HCT116 (cell line): ENCODE measurements around the gene CHST12. TPM values are rescaled to one million over a fixed set of nuclear protein-coding genes. Genes with fewer than 3 reads are reported as not detected.

ENCODE experiments used
- ATAC-seq: fragments of 200-7000 bp; cut with Tn5 transposase; 2 replicates; pipeline ENCODE4 v1.9.1; 2020; ENCODE audit warnings: mild to moderate bottlenecking, moderate library complexity
- BruUV-seq: library from RNA; stranded (reverse); fragments of 400-500 nt; replicated peaks from 2 replicates; lab custom pipeline; 2021; lab: Mats Ljungman, UMichigan
- CTCF ChIA-PET: fragments of 300-600 bp; sonication (Branson Sonifier 250); formaldehyde crosslinking; loops from one replicate; lab custom pipeline; 2021; ENCODE audit warnings: antibody characterized with exemption; lab: Charles Lee
- POLR2A ChIA-PET: fragments of 300-600, 350-600 bp; sonication (Branson Sonifier 250); formaldehyde crosslinking; loops from one replicate; lab custom pipeline; 2021; ENCODE audit warnings: antibody characterized with exemption; lab: Charles Lee
- RAD21 ChIA-PET, 2 experiments: fragments of 300-600 bp; sonication (Branson Sonifier 250); formaldehyde crosslinking; loops; one replicate each; lab custom pipeline; 2023; ENCODE audit warnings: low total read pairs in 2 of 2; ENCODE audit not compliant: uncharacterized antibody in 2 of 2, unreplicated experiment in 2 of 2, low non-redundant PET in 1 of 2; lab: Charles Lee
- DNase-seq: peaks from one replicate; pipeline ENCODE4 v3.0.0-alpha.2; 2010; ENCODE audit warnings: low read depth, low spot score
- H2AFZ ChIP-seq: fragments of 200-600 bp; shearing (Covaris generic), sonication (generic); 2 replicates; pipeline ENCODE4 v1.6.1; 2017; ENCODE audit warnings: low read depth, mixed run types, mixed read lengths, antibody characterized with exemption, low read length; ENCODE audit not compliant: poor library complexity, severe bottlenecking
- H3K27ac ChIP-seq: 2 replicates; pipeline ENCODE4 v1.5.1; 2012; ENCODE audit warnings: low read depth, low read length
- H3K27me3 ChIP-seq: fragments of 200-600 bp; sonication (generic); 2 replicates; pipeline ENCODE4 v1.6.1; 2016; ENCODE audit warnings: mixed run types, low read length, mixed read lengths; ENCODE audit not compliant: insufficient read depth
- H3K36me3 ChIP-seq, 2 experiments: fragments of 200-500 bp in 1 of 2; fragments of 200-600 bp in 1 of 2; sonication (Bioruptor generic) in 1 of 2; sonication (generic) in 1 of 2; 2 replicates each; pipeline versions ENCODE4 v1.5.1 to v1.6.1; 2014 to 2016; ENCODE audit warnings: low read length in 2 of 2, inconsistent platforms in 1 of 2, mixed read lengths in 1 of 2, mixed run types in 1 of 2; ENCODE audit not compliant: insufficient read depth in 2 of 2, control insufficient read depth in 1 of 2
- H3K4me1 ChIP-seq, 2 experiments: fragments of 200-600 bp in 1 of 2; sonication (generic) in 1 of 2; 2 replicates each; pipeline versions ENCODE4 v1.5.1 to v1.6.1; 2012 to 2017; ENCODE audit warnings: low read length in 2 of 2, inconsistent platforms in 1 of 2, mild to moderate bottlenecking in 1 of 2, mixed read lengths in 1 of 2, mixed run types in 1 of 2, moderate library complexity in 1 of 2; ENCODE audit not compliant: insufficient read depth in 2 of 2, control insufficient read depth in 1 of 2
- H3K4me2 ChIP-seq: fragments of 200-600 bp; sonication (generic); 2 replicates; pipeline ENCODE4 v1.6.1; 2017; ENCODE audit warnings: mixed run types, low read length, mixed read lengths
- H3K4me3 ChIP-seq, 2 experiments: fragments of 200-600 bp in 1 of 2; sonication (generic) in 1 of 2; replicated peaks in 1 of 2; 2 replicates each; pipeline ENCODE4 v1.5.1; 2011 to 2016; ENCODE audit warnings: low read length in 2 of 2, control low read depth in 1 of 2, low read depth in 1 of 2, mild to moderate bottlenecking in 1 of 2, mixed read lengths in 1 of 2, mixed run types in 1 of 2
- H3K79me2 ChIP-seq: fragments of 200-600 bp; sonication (generic); 2 replicates; pipeline ENCODE4 v1.6.1; 2017; ENCODE audit warnings: mild to moderate bottlenecking, mixed run types, low read length, moderate library complexity, mixed read lengths; ENCODE audit not compliant: insufficient read depth
- H3K9ac ChIP-seq: fragments of 200-600 bp; sonication (generic); 2 replicates; pipeline ENCODE4 v1.6.1; 2016; ENCODE audit warnings: low read length, mixed read lengths
- H3K9me2 ChIP-seq: fragments of 200-600 bp; sonication (generic), shearing (Covaris generic); 2 replicates; pipeline ENCODE4 v1.6.1; 2017; ENCODE audit warnings: mixed run types, mild to moderate bottlenecking, moderate library complexity; ENCODE audit not compliant: insufficient read depth
- H3K9me3 ChIP-seq, 2 experiments: fragments of 200-500 bp in 1 of 2; fragments of 200-600 bp in 1 of 2; sonication (Bioruptor generic) in 1 of 2; sonication (generic) in 1 of 2; 2 replicates each; pipeline ENCODE4 v1.6.1; 2014 to 2017; ENCODE audit warnings: low read length in 2 of 2, mixed read lengths in 2 of 2, inconsistent platforms in 1 of 2, low read depth in 1 of 2, mild to moderate bottlenecking in 1 of 2, mixed run types in 1 of 2, moderate library complexity in 1 of 2; ENCODE audit not compliant: control insufficient read depth in 1 of 2, insufficient read depth in 1 of 2
- H4K20me1 ChIP-seq: fragments of 200-600 bp; sonication (generic), shearing (Covaris generic); 2 replicates; pipeline ENCODE4 v1.6.1; 2017; ENCODE audit warnings: mixed run types, mild to moderate bottlenecking, moderate library complexity; ENCODE audit not compliant: insufficient read depth
- CBX3 ChIP-seq: IDR thresholded peaks from 2 replicates; pipeline ENCODE4 v1.6.1; 2012; ENCODE audit warnings: low read depth
- EGR1 ChIP-seq: IDR thresholded peaks from 2 replicates; pipeline ENCODE4 v1.6.1; 2012; ENCODE audit warnings: low read depth
- RAD21 ChIP-seq: IDR thresholded peaks from 2 replicates; pipeline ENCODE4 v1.6.1; 2012; ENCODE audit warnings: low read depth, mild to moderate bottlenecking
- SIN3A ChIP-seq: IDR thresholded peaks from 2 replicates; pipeline ENCODE4 v1.6.1; 2012; ENCODE audit warnings: low read depth
- SRF ChIP-seq: IDR thresholded peaks from 2 replicates; pipeline ENCODE4 v1.6.1; 2012; ENCODE audit warnings: low read depth
- YY1 ChIP-seq: IDR thresholded peaks from 2 replicates; pipeline ENCODE4 v1.6.1; 2011; ENCODE audit warnings: low read length, low read depth, moderate library complexity, mild to moderate bottlenecking; ENCODE audit not compliant: insufficient replicate concordance; ENCODE audit errors: extremely low read depth
- ZFX ChIP-seq: fragments of 450-650 bp; IDR thresholded peaks from 2 replicates; pipeline ENCODE4 v1.6.1; 2017
- intact Hi-C: fragments of 100-400 bp; cut with micrococcal nuclease; formaldehyde crosslinking; loops from 2 replicates; pipeline ENCODE4 v1.10.0; 2022
- total RNA-seq: library from RNA; stranded (reverse); gene quantifications from one replicate; pipeline ENCODE4 v1.2.1, GENCODE V29; 2021; ENCODE audit not compliant: unreplicated experiment
- TF ChIP-seq, protein P1 (sequence below), 3 experiments: fragments of 200-600 bp in 1 of 3; sonication (generic) in 1 of 3; IDR thresholded peaks in 2 of 3; conservative IDR thresholded peaks in 1 of 3; 2 replicates each; pipeline ENCODE4 v1.5.1; 2012 to 2017; ENCODE audit warnings: low read depth in 2 of 3, low read length in 2 of 3, antibody characterized with exemption in 1 of 3, borderline replicate concordance in 1 of 3, control low read depth in 1 of 3, mild to moderate bottlenecking in 1 of 3, mixed read lengths in 1 of 3, mixed run types in 1 of 3, moderate library complexity in 1 of 3; ENCODE audit not compliant: insufficient read depth in 1 of 3

CHST12 gene
- total RNA-seq, 1 experiment from 2014 or later, result 14.2 TPM

DNA sequence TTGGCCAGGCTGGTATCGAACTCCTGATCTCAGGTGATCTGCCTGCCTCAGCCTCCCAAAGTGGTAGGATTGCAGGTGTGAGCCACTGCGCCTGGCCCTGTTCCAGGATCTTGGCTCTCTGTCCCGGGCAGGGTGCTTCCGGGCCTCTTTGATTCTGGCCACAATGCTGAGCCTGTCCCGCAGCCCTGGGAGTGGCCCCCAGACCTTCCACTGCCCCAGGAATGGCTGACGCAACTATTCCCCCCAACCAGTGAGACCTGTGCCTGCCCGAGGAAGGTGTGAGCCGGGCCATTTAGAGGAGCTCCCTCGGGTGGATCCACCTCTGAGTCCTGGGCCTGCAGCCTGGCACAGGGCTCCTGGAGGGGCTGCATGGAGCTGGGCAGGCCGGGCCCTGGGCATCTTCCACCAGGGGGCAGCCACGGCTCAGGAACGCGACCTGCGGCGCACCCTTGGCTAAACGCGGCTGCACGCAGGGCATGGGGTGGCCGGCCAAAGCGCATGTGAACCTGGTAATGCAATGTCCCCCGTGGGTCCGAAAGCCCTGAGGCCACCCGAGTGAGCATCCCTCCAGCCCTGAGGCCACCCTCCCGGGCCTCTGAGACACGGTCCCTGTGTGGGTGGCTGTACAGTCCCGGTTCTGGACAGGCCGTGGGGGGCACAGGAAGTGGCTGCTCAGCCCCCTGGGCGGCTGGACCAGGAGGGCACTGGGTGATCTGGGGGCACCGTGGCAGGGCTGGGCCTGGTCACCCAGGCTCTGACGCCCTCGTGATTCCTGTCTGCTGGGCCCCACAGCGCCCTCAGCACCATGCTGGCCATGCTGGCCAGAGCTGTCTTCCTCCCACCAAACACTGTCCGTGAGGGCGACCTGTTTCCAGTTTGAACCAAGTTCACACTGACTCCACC, 48.0 kb downstream of the CHST12 start:
- peak overlapping the region; percentile 97 for H2AFZ ChIP-seq
- CTCF ChIA-PET, result interaction anchor here (0.8 to 5.8 kb wide), 14 partner anchors 10 to 267 kb away, joined by 3 to 63 read pairs (median 4); no protein-coding TSS in a partner anchor
- H3K9ac ChIP-seq, result peak overlapping the region; percentile 51
- H3K9me3 ChIP-seq, result no peaks in the 10 kb centered on the region
- ATAC-seq (peak; percentile 98), DNase-seq (peak; percentile 61)
- peak overlapping the region; percentile 23 to 48 for H3K4me3 ChIP-seq
- H3K9me2 ChIP-seq, result no peaks in the 10 kb centered on the region
- H3K27me3 ChIP-seq, result no peaks in the 10 kb centered on the region
- BruUV-seq, result no TSS peak
- intact Hi-C loops, result loop anchor here (1.0 kb wide), 2 partner anchors 18 to 230 kb away; no protein-coding TSS in a partner anchor
- H3K79me2 ChIP-seq, result no peaks in the 10 kb centered on the region
- H3K4me2 ChIP-seq, result peak overlapping the region; percentile 81
- peak overlapping the region; percentile 39; the same call in 1 of the 2 replicates for H3K27ac ChIP-seq
- peak; percentile 98 for TF ChIP-seq RAD21
- TF ChIP-seq SRF, result no peak
- TF ChIP-seq SIN3A, result no peak
- TF ChIP-seq CBX3, result no peak
- TF ChIP-seq, protein P1, sequence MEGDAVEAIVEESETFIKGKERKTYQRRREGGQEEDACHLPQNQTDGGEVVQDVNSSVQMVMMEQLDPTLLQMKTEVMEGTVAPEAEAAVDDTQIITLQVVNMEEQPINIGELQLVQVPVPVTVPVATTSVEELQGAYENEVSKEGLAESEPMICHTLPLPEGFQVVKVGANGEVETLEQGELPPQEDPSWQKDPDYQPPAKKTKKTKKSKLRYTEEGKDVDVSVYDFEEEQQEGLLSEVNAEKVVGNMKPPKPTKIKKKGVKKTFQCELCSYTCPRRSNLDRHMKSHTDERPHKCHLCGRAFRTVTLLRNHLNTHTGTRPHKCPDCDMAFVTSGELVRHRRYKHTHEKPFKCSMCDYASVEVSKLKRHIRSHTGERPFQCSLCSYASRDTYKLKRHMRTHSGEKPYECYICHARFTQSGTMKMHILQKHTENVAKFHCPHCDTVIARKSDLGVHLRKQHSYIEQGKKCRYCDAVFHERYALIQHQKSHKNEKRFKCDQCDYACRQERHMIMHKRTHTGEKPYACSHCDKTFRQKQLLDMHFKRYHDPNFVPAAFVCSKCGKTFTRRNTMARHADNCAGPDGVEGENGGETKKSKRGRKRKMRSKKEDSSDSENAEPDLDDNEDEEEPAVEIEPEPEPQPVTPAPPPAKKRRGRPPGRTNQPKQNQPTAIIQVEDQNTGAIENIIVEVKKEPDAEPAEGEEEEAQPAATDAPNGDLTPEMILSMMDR (IDR thresholded peaks at IDR 0.05 in 2 of 3, conservative IDR thresholded peaks at IDR 0.05 in 1 of 3; ENCODE audit: borderline replicate concordance in 1 of 3, insufficient read depth in 1 of 3, low read depth in 2 of 3, low read length in 2 of 3), result peak; percentile 87 to 93 (median 91)
- no peak for TF ChIP-seq EGR1
- TF ChIP-seq YY1, result peak; percentile 35
- TF ChIP-seq ZFX, result peak; percentile 31; the same call in 1 of the 2 replicates
- TF ChIP-seq, all 23 proteins: peak for 4
- peaks cover 10 to 15% of the 10 kb centered on the region in 2 experiments; a peak in 3 of 4 replicates for H3K4me1 ChIP-seq
- ChIA-PET RAD21 (interaction anchor here (0.7 to 2.2 kb wide), 6 partner anchors 18 to 267 kb away, joined by 3 to 12 read pairs (median 5); no protein-coding TSS in a partner anchor), POLR2A (interaction anchor here (0.9 to 1.0 kb wide), 2 partner anchors 17 to 253 kb away, joined by 3 to 4 read pairs; no protein-coding TSS in a partner anchor)
- no peaks in the 10 kb centered on the region for H3K36me3 ChIP-seq
- H4K20me1 ChIP-seq, result no peaks in the 10 kb centered on the region
